NCI-H446 (cell line): ENCODE data around the gene LEFTY1.

Source experiments
- DNase-seq, 2 experiments: peaks; one replicate each; lab custom pipeline; 2025; lab: John Stamatoyannopoulos, UW

Gene LEFTY1

DNA sequence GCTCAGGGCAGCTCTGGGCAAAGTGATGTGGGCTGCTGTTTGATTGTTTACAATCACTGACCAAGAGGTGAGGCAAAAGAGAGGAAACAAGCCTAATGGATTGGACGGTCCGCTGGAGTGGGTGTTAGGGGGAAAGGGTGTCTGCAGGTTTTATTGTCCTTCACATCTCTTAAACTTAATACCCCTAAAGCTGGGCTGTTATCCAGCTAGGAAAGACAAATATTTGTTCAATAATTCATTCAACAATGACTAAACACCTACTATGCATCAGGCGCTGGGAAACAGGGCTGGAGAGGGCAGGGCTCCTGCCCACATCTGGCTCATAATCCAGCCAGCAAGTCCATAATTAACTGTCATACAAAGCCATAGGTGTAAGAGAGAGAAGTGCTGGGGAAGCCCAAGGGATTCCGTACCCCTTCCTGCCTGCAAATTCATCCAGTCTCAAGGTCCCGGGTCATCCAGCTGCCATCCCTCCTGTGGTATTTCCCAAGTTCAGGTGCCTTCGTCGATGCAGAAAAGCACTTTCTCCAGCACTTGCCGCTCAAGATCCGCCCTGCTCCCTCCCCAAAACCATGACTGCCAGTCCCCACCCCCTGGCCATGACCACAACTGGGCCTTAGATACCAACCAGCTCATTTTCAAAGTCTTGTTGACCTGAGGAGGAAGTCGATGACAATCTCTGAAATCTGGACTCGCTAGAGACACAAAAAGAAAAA, 17.4 kb downstream of the LEFTY1 start:
- no peak for DNase-seq

DNA sequence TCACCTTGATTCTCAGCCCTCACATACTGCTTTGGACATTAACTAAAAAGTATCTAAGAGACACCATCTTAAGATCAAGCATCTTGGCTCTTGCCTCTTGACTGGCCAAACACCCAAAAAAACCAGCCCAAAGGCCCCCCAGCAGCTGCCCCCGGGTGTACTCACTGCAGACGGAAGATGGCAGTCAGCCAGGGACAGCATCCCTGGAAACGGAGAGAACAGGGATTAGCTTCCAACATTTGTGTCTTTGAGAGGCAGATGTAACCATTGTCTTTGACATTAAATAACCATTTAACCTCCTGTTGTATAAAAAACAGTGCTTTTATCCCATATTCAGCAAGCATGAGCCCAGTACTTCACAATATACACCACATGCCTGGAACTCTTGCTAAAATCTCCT, 18.0 kb downstream of the LEFTY1 start:
- no peak for DNase-seq

DNA sequence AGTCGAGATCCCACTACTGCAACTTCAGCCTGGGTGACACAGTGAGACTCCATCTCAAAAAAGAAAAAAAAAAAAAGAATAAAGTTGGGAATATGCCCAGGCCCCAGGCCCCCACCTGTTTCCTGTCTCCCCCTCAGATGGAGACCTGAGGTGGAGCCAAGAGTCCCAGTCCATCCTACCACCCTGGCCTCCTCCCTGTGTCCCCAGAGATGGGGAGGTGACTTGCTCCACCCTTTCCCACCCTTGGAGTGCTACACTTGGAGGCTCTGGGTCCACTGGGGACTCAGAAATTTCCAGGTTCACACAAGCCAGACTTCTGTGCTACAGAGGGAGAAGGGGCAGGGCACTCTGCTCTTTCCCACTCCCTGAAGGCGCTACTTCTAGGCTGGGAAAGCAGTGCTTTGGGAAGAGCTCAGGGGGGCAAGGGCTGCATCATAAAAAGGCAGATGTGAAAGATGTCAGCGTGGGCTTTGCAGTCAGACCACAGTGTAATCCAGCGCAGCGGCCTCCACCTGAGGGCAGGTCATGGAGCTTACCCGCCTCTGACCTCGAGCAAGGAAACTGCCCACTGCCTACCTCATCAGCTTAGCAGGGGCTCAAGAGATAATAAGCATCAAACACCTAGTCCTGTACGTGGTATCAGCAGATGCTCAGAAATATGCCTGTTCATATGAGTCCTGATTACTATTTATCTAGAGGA, 20.2 kb downstream of the LEFTY1 start:
- no peak for DNase-seq

DNA sequence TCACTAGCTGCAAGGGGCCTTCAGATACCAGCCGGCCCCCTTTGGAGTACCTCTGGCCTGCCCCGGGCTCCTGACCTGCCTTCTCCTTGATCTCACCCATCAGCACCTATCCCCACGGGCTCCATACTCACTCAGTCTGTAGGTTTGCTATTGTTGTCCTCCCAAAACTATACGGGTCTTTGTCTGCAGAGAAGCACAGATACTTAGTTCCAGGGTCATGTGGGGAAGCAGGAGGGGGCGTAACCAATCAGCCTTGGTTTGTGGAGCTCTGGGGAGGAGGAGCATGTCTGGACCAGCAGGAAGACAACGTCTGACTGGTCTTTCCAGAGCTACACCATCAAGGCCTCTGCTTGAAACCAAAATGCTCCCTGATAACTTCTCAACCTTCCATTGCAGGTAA, 22.0 kb downstream of the LEFTY1 start:
- no peak for DNase-seq

DNA sequence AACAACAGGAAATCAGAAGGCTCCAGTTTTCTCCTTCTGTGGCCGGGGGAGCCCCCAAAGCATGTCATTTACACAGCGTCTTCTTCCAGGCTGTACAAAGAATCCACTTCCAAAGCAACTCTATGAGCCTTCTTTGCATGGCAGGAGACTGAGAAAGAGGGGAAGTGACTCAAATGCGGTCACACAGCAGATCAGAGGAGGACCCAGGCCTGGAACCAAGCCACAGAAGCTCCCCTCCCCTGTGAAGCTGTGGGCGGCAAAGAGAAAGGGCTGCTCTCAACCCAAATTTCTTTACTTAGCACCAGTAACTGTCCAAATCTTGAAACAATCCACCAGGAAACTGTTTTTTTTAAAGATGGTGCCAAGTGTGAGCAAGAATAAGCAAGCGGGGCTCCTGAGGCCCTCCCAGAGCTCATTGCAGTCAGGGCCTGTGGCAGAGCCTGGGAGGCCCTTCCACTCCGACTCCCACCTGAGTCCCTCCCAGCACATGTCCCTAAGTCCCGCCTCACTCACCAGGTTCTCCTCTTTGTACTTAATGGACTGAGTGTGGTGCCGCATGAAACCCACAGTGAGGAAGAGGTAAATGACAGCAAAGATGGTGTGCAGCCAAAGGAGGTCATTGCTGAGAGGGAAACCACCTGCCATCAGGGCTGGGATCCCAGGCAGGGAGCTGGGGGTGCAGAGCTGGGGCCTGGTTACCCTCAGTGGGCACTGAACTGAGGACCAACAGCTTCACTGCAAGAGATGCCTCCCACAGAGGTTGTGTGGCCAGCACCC, 22.7 kb downstream of the LEFTY1 start:
- no peak for DNase-seq

DNA sequence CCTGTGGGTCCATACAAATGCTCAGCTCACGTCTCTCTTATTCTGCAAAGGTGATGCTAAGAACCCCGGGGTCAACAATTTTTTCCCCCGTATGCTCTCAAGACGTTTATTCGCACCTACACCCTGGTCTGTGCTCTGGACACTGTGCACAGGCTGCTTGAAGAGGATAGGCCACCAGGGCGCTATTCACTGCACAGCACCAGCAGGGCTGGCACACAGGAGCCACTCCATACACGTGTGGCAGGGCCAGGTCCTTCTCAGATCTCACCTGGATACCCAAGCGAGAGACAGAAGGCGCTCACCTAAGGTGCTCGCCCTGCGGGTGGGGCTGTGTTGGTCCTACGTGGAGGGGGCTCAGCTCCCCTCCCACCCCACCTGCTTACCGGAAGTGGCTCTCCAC, 23.4 kb downstream of the LEFTY1 start:
- no peak for DNase-seq

DNA sequence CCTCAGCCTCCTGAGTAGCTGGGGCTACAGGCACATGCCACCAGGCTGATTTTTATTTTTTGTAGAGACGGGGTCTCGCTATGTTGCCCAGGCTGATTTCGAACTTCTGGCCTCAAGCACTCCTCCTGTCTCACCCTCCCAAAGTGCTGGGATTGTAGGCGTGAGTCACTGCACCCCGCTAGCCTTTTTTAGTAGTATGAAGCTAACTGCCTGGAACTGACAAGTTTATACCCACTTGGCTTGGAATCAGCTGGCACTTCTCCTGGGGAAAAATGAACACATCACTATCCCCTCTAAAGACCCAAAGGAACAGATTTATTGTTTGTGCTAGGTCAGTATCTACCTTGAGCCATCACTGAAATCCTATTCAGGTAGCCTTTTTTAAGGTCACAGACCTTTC, 25.8 kb downstream of the LEFTY1 start:
- peak in 1 of 2 experiments; percentile 15 for DNase-seq

DNA sequence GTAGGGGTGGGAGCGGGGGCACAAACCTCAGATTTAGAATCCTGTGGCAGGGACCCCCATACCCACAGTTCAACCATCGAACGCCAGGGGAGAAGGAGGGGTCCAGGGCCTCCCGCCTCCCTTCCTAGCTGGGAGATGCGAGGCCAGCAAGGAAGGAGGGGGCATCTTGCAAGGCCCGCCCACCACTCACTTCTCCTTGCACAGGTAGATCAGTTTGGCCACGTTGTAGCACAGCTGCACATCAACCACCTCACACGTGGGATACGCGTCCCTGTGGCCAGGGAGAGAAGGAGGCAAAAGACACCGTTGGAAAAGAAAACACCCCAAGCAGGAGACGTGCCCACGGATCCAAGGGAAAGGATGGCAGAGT, 26.4 kb downstream of the LEFTY1 start:
- no peak for DNase-seq

DNA sequence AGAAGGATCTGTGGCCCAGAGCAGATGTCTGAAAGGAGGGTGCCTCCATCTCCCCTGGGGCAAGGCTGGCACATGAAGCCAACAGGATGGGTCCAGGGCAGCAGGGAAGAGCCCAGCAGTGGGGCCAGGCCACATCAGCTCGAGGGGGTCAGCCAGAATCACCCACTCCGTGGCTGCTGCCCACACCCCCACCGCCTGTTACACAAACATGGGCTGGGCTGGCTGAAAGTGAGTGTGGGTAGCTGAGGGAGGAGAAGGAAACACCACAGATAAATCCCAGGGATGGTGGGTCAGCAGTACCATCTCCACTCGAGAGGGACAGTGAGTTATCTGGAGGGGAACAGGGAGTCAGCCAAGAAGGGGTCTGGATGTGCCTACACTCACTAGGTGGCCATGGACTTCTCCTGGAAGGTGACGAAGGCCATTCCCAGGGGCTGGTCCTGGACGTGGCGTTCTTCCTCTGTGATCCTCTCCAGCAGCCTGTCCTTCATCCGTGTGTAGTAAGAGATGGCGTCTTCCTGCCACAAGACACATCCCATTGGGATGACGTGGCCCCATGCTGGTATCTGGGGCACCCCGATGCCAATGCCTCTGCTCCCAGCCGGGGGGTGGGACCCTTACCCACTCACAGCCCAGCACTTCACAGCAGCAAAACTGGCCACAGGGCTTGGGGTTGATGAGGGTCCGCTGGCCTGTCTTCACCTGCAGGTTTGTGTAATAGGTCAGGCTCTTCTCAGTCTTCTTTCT, 26.9 kb downstream of the LEFTY1 start:
- no peak for DNase-seq

DNA sequence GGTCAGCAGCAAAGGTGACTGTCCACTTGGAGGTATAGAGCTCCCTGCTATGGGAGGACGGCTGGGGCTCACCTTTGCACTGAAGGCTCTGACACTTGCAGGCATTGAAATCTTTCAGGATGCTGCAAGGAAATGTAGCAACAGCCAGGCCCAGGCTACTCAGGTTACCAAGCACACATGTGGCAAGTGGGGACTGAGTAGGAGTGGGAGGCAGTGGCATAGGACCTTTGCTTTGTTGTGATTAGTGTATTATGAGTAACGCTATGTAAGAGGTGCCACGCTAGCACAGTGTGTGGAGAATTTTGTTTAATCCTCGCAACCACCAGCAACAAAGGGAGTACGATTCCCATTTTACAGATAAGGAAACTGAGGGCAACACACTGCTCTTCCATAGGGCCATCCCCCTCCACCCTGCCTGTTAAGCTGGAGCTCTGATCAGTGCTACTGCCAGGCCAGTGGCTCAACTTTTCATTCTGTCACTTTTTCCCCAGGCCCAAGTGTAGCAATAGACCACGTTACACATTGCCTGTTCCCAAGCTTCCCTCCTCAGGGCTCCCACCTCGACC, 28.0 kb downstream of the LEFTY1 start:
- no peak for DNase-seq

DNA sequence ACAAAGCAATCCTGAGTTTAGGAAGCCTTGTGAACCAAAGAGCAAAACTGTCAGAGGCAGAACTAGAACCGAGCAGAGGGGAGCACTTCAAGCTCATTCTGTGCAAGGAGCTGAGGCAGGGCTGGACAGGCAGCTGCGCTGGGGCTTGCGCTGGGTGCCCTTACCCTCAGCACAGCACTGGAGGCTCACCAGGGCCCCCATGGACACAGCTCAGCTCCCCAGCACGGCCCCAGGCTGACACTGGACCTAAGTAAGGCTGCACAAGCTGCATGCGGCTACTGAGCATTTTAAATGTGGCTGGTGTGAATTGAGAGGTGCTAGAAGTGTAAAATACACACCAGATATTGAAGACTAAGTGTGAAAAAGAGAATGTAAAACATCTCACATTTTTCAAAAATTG, 28.8 kb downstream of the LEFTY1 start:
- DNase-seq, result no peak

DNA sequence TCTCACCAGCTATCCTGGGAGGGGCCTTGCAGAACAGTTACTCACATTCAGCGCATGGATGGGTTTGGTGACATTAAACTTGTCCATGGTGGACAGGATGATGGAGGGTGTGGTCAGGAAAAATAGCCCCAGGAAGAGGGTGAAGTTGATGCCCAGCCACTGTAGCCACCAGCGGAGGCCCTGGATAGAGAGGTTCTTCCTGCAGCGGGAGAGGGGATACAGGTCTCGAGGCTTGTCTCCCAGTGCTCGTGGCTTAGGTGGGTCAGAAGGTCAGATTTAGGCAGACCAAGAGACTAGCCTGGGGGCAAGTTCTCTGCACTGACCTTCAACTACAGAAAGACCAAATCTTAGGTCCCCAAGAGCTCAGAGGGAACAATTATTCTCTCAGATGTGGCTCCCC, 29.8 kb downstream of the LEFTY1 start:
- DNase-seq, result no peak

DNA sequence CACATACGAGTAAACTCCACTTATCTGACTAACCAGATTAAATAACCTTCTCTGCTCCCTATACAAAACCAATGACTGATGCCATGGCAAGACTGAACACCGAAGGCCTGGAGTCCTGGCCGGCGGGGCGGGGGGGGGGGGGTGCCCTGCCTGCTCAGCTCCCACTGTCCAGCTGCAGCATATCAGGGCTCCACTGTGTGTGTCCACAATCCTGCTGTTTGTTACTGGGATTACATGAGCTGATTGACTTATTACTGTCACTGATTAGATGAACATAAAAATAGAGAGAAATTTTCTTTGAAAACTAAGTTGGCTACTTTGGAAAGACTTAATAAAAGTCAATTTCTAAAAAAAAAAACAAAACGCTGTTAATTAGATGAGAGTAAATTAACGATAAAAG, 31.7 kb downstream of the LEFTY1 start:
- DNase-seq, result no peak

DNA sequence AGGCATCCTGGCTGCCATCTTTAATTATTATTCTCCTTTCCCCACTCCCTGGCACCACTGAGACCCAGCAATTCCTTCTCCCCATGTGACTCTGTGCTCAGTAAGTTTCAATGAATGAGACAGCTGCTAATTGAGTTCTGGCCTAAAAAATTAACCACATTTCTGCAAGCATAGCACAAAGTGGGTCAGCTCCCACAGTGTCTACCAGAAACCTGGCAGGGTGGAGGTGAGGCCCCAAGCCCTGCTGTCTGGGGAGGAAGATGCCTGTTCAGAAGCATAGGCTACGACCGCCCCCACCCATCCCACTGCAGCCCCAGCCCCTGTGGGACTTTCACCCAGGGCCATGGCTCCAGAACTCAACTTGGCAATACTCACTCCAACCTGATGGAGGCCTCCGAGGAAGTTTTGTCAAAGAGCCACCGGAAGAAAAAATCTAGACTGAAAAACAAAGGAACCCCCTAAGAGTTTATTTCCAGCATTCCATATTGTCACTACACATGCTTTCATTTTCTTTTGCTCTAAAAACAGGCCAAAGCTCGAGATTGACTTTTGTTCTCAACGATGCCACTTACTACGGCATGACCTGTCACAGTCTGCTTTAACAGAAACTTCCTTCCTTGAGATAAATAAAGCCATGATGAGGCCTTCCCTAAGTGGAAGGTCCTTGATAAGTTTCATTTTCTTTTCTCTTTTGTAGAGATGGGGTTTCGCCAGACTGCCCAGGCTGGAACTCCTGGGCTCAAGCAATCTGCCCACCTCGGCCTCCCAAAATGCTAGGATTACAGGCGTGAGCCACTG, 33.2 kb downstream of the LEFTY1 start:
- no peak for DNase-seq

DNA sequence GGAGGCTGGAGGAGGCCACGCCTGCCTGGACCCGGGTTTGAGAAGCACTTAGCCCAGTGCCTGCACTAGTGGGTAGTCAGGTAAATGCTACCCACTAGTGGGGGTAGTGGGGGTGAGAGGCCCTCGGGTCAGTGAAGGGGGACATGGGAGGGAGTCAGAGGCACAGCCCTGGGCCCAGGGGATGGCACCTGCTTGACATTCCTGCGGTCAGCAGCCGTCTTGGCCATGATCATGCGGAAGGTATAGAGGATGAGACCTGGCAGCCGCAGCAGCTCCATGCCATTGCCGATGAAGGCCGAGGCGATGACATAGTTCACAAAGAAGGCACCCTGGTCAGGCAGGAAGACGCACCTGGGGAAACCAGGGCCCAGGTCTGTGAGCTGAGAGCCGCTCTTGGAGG, 35.5 kb downstream of the LEFTY1 start:
- no peak for DNase-seq

DNA sequence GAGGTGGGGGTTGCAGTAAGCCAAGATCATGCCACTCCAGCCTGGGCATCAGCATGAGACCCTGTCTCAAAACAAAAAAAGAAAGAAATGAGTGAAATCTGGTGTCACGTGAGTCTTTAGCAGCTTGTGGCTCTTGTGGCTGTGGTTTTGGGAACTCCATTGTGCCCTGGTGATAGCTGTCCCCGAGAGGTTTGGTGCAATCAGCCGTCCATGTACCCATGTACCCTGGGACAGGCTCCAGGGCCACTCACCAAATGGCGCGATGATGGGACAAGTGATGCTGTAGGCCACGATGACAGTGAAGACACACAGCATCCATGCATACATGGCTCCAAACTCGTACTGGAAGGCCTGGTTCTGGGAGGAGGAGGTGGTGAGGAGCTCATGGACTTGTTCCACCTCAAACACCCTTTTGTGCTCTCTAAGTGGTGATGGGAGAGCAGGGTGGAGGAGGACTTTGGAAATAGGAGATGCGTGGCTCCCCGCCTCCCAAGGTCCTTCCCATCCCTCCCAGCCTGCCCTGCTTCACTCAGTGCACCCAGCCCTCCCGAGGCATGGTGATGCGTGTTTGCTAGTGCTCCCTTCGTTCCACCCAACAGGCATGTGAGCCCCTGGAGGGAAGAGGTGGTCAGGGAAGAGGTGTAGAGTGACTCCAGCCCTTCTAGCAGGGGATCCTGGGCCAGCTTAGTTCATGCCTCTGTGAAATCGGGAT, 36.4 kb downstream of the LEFTY1 start:
- DNase-seq, result no peak

DNA sequence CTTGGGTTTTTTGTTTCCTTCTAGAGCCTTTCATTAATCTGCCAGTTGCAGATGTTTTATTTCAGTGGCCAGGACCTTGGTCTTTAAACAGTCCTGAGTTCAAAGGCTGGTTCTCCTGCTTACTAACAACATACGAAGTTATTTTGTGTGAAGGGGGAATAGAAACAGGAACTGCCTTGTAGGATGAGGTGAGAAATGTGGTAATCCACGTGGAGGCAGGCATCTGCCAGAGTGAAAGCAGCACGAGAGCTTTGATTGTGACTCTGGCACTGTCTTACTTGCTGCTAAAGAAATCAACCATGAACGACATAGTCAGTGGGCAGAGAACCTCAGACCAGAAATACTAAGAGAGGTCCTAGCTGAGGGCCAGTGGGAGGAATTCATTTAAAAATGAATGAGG, 37.1 kb downstream of the LEFTY1 start:
- no peak for DNase-seq

DNA sequence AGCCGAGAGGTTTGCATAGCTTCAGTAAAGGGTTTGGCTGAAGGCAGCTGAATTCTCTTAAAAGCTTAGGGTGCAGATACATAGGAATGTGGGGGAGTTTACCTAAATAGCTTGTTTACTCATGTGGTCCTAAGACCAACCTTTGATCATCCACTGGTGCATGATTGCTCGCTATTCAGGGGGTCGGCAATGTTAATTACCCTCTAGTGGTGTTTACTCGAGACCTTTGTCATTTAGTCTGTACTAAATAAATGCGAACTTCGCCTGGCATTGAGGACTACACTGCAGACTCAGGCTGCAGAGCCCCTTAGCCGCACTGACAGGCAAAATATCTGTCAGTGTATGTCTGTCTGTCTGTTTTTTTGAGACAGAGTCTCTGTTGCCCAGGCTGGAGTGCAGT, 38.6 kb downstream of the LEFTY1 start:
- DNase-seq, result no peak

DNA sequence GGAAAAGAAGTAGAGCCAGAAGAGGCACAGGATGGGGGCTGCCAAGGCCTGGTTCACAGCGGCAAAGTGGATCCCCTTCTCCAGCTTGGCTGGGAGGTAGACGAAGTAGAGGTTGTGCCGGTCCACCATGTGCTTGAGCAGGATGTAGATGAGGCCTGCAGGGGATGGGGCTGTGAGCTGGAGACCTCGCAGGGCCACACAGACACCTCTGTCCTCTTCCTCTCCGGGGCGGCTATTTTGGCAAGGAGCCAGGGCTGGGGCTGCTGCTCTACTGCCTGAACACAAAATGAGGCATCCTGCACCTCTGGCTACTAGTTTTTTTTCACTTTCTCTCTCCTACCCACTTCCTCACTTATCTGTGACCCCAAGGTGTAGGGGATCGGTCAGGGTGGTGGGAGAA, 39.0 kb downstream of the LEFTY1 start:
- DNase-seq, result no peak
